ENCODE measurements around the gene BCL6.

BCL6 gene

DNA sequence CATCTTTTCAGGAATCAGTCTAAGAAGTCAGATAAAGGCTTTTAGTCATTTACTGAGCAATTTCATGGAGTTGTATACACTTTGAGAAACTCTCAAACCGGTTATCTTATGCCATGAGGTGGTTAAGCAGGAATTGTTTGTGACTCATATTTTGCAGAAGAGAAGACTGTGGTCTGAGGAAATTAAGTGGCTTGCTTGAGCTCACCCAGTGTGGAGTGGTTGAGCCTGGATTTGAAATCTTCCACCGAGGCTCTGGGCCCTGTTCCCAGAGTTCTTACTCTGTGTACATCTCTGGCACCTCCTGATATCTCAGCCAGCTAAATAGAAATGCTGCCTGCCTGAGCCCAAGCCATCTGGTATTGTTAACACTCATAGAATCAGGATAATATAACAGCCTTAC is 37.8 kb upstream of the BCL6 start:
- TF ChIP-seq, protein P1, sequence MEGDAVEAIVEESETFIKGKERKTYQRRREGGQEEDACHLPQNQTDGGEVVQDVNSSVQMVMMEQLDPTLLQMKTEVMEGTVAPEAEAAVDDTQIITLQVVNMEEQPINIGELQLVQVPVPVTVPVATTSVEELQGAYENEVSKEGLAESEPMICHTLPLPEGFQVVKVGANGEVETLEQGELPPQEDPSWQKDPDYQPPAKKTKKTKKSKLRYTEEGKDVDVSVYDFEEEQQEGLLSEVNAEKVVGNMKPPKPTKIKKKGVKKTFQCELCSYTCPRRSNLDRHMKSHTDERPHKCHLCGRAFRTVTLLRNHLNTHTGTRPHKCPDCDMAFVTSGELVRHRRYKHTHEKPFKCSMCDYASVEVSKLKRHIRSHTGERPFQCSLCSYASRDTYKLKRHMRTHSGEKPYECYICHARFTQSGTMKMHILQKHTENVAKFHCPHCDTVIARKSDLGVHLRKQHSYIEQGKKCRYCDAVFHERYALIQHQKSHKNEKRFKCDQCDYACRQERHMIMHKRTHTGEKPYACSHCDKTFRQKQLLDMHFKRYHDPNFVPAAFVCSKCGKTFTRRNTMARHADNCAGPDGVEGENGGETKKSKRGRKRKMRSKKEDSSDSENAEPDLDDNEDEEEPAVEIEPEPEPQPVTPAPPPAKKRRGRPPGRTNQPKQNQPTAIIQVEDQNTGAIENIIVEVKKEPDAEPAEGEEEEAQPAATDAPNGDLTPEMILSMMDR (IDR thresholded peaks at IDR 0.05; ENCODE audit: low read depth, low read length, missing control alignments) = no peak
- peak; percentile 89 for DNase-seq (ENCODE audit: low read depth)
- no peak overlapping the region for H3K4me3 ChIP-seq (ENCODE audit: low read depth, low read length)
- in situ Hi-C loops (cut with HindIII; ENCODE audit: low sequenced_read_pairs) = no loop called here

DNA sequence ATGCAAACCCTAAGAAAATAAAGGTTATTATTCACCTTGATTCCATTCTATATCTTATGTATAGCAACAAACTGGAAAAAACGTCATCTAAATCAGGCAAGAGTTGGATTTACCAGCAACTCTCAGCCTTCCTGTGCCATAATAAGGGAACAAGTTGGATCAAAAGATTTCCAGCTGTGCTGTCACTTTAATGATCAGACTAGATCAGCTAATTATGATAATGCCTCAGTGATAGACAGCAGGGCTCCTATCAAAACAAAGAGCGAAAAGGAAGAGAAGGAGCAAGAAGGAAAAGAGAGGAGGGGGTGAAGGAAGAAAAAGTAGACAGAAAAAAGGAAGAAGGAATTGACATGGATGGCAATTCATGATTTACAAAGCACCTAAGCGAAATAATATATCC is 36.7 kb upstream of the BCL6 start:
- in situ Hi-C loops (cut with HindIII; ENCODE audit: low sequenced_read_pairs) = no loop called here
- DNase-seq (ENCODE audit: low read depth) = no peak
- TF ChIP-seq, protein P1 (IDR thresholded peaks at IDR 0.05; ENCODE audit: low read depth, low read length, missing control alignments) = no peak
- no peak overlapping the region for H3K4me3 ChIP-seq (ENCODE audit: low read depth, low read length)

DNA sequence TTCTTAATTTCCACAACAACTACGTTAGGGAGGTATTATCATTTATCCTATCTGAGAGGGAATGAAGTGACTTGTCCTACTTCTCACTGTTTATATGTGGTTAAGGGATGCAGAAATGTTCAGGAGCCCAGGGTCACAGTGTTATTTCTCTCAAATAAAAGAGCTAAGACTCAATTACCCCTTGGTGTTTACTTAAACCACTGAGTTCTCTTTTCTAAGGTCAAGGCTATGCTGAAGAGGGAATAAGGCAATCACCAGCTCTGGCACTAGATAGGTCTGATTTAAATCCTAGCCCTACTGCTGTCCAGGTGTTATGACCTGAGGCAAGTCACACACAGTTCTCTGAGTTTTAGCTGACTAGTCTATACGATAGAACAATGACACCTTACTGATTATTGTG is 35.7 kb upstream of the BCL6 start:
- H3K4me3 ChIP-seq (ENCODE audit: low read depth, low read length) = no peak overlapping the region
- TF ChIP-seq, protein P1 (IDR thresholded peaks at IDR 0.05; ENCODE audit: low read depth, low read length, missing control alignments) = no peak
- no peak for DNase-seq (ENCODE audit: low read depth)
- in situ Hi-C loops (cut with HindIII; ENCODE audit: low sequenced_read_pairs) = no loop called here

DNA sequence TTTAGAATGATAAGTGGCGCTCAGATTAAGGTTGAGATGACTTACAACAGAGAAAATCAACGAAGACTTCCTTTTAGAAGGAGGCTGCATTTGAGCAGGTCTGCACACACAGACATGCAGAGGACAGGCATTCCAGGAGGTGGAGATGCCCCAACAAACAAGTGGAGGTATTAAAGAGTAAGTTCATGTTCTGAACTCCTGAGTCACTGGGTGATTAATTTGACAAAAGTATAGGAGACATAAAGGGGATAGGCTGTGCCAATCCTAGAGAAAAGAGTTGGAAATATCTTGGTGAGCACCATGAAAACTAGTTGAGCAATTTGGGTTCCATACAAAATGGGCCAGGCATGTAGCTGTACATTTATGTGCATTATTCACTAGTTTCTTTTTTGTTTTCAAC is 33.5 kb upstream of the BCL6 start:
- no peak overlapping the region for H3K4me3 ChIP-seq (ENCODE audit: low read depth, low read length)
- in situ Hi-C loops (cut with HindIII; ENCODE audit: low sequenced_read_pairs) = no loop called here
- no peak for DNase-seq (ENCODE audit: low read depth)
- TF ChIP-seq, protein P1 (IDR thresholded peaks at IDR 0.05; ENCODE audit: low read depth, low read length, missing control alignments) = no peak

DNA sequence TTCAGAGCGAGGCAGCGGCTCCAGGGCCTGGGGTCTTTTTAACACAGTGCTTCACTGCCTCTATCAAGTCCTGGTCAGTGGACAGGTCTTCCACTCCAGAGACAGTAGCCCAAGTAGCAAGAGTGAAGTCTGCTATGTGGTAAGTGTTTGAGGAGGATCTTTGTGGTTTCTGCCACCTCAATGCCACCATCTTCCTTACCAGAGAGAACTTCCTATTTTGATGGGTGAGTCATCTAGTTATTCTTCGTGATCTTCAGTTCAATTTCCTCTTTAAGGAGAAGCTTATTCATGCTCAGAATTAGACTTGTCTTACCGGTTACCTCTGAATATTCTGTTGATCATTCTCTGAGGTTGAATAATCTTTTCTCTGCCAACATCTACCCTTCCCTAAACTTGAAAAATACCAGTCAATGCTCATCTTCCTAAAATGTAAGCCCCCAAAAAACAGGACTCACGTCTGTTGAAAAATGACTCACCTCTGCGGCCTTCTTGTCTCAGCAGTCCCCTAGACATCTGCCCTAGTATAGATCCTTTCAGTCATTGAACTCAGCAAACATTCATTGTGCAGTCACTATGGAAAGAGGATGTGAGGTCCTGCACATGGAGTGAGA is 32.2 kb upstream of the BCL6 start:
- no peak for DNase-seq (ENCODE audit: low read depth)
- in situ Hi-C loops (cut with HindIII; ENCODE audit: low sequenced_read_pairs) = no loop called here
- TF ChIP-seq, protein P1 (IDR thresholded peaks at IDR 0.05; ENCODE audit: low read depth, low read length, missing control alignments) = no peak
- no peak overlapping the region for H3K4me3 ChIP-seq (ENCODE audit: low read depth, low read length)

DNA sequence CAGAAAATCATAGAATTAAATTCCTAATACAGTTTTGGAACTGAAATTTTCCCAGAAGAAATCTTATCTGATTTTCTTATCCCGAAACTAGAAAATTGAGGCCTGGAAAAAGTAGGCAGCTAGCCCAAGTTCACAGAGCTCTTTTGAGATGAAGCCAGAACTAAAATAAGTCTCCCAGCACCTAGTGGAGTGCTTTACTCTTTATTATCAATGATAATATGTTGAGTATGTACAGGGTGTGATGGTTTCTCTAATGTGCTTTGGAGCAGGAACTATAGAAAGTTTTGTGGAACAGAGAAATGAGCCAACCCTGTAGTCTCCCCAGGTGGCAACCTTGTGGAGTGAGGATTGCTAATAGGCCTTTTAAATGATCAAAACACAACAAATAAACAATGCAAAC is 30.3 kb upstream of the BCL6 start:
- no peak for DNase-seq (ENCODE audit: low read depth)
- in situ Hi-C loops (cut with HindIII; ENCODE audit: low sequenced_read_pairs) = no loop called here
- TF ChIP-seq, protein P1 (IDR thresholded peaks at IDR 0.05; ENCODE audit: low read depth, low read length, missing control alignments) = no peak
- H3K4me3 ChIP-seq (ENCODE audit: low read depth, low read length) = no peak overlapping the region
